ENCODE measurements around the gene CFAP46.

CFAP46 gene

DNA sequence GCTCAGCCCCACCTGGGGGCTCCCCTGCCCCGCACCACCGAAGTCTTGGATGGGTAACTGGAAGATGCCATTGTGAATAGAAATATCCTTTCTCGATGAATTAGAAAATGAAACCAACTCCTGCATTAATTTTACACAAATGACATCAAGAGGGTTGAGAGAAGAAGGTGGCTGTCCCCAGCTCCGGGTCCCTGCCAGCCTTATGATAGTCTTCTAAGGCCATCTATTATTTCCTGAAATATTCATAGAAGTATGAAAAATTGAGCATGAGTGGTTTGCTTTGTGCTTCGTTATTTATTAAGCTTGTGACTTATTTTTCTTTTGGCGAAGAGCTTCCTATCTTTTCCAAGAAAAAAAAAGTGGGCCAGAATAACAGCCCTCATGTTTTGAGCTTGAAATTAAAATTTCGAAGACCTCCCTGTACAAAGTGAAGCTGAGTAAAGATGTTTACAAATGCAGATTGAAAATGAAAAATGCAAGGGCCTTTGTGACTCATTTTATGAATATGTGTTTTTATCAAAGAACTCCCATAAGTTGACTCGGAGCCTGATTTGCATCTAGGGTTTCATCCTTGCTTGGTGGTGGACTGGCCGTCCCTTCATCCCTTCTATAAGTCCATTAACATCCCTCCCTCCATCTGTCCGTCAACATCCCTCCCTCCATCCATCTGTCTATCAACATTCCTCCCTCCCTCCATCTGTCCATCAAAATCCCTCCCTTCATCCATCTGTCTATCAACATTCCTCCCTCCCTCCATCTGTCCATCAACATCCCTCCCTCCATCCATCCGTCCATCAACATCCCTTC is 20.5 kb upstream of the CFAP46 start:
- TF ChIP-seq, protein P1, sequence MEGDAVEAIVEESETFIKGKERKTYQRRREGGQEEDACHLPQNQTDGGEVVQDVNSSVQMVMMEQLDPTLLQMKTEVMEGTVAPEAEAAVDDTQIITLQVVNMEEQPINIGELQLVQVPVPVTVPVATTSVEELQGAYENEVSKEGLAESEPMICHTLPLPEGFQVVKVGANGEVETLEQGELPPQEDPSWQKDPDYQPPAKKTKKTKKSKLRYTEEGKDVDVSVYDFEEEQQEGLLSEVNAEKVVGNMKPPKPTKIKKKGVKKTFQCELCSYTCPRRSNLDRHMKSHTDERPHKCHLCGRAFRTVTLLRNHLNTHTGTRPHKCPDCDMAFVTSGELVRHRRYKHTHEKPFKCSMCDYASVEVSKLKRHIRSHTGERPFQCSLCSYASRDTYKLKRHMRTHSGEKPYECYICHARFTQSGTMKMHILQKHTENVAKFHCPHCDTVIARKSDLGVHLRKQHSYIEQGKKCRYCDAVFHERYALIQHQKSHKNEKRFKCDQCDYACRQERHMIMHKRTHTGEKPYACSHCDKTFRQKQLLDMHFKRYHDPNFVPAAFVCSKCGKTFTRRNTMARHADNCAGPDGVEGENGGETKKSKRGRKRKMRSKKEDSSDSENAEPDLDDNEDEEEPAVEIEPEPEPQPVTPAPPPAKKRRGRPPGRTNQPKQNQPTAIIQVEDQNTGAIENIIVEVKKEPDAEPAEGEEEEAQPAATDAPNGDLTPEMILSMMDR (IDR thresholded peaks at IDR 0.05; ENCODE audit: control insufficient read depth, insufficient read depth, low read depth, low read length, missing control alignments), result no peak
- peak overlapping the region; percentile 56 for H3K4me3 ChIP-seq (ENCODE audit: control insufficient read depth, low read depth, low read length)

DNA sequence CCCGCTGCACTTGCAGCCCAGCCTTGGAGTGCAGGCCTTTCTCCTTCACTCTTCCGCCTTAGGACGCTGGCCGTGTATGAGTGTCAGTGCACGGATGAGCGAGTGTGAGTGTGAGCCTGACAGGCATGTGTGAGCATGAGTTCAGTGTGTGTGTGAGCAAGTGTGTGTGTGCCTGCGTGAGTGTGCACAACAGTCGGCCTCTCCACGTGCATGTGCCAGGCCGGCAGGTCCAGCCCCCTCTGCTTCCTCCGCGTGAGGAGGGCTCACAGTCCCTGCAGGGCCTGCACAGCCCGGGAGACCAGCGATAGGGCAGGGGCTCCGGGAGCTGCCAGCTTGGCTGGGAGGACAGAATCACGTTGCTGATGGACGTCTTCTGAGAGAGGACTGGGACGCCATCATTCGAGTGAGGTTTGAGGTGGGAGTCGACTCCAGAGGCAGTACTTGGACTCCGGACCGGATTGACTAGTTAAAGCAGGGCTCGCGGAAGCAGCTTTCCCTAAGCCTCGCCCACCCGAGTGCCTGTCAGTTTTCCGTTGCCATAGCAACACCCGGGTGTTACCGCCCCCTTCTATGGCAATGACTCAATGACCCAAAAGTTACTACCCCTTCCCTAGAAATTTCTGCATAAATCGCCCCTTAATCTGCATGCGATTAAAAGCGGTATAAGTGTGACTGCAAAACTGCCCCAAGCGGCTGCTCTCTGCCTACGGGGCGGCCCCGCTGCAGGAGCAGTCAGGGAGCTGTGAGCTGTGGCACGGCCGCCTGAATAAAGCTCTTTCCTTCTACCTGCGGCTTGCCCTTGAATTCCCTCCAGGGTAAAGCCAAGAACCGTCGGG is 19.6 kb upstream of the CFAP46 start:
- TF ChIP-seq, protein P1 (IDR thresholded peaks at IDR 0.05; ENCODE audit: control insufficient read depth, insufficient read depth, low read depth, low read length, missing control alignments), result no peak
- peak overlapping the region; percentile 56 for H3K4me3 ChIP-seq (ENCODE audit: control insufficient read depth, low read depth, low read length)
- DNase-seq (ENCODE audit: low read depth), result peak; percentile 13

More for the DNA sequence above, 20.5 kb upstream of the CFAP46 start:
- no peak for DNase-seq (ENCODE audit: low read depth)

DNA sequence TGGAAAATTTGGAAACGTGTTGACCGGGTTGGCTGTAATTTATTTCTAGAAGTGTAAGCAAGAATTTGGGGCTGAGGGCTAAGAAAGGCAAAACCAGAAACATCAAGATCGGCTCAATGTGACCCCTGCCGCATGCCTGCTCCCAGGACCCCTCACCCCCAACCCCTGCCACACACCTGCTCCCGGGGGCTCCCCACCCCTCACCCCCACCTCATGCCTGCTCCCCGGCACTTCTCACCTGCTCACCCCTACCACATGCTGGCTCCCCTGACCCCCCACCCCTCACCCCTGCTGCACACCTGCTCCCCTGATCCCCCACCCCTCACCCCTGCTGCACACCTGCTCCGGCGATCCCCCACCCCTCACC is 19.0 kb upstream of the CFAP46 start:
- TF ChIP-seq, protein P1 (IDR thresholded peaks at IDR 0.05; ENCODE audit: control insufficient read depth, insufficient read depth, low read depth, low read length, missing control alignments), result no peak
- no peak overlapping the region for H3K4me3 ChIP-seq (ENCODE audit: control insufficient read depth, low read depth, low read length)
- no peak for DNase-seq (ENCODE audit: low read depth)

DNA sequence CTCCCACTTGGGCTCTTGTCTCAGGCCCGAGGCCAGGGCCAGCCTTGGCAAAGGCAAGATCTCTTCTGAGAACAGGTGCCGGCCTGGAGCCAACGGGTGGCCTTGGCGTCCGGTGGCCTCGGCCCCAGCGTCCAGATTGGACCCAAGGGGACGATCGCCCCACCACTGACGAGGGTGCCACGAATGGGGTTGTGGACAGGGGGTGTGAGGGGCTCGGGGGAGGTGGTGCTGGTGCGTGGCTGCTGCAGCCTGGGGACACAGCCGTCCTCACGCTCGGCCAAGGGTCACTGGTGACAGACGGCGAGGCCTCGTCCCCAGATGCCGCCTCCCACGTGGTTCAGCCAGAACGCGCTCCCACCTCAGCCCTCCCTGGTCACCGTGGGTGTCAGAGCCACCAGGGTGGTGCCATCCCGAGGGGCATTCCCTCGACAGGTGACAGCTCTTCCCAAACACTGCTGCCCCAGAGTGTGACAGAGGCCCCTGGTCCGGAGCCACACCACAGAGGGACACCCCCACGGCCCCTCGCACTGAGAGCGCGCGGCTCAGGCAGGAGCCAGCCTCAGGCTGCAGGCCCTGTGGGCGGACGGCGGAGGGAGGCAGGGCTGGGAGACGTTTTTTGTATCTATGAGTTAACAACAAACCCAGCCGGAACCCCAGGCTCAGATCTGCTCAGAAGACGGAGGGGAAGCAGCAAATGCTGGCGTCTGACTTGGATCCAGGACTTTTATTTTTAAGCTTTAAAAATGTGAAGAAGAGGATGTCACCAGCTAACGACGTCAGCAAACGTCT is 18.5 kb upstream of the CFAP46 start:
- DNase-seq (ENCODE audit: low read depth), result no peak
- H3K4me3 ChIP-seq (ENCODE audit: control insufficient read depth, low read depth, low read length), result no peak overlapping the region
- TF ChIP-seq, protein P1 (IDR thresholded peaks at IDR 0.05; ENCODE audit: control insufficient read depth, insufficient read depth, low read depth, low read length, missing control alignments), result no peak

DNA sequence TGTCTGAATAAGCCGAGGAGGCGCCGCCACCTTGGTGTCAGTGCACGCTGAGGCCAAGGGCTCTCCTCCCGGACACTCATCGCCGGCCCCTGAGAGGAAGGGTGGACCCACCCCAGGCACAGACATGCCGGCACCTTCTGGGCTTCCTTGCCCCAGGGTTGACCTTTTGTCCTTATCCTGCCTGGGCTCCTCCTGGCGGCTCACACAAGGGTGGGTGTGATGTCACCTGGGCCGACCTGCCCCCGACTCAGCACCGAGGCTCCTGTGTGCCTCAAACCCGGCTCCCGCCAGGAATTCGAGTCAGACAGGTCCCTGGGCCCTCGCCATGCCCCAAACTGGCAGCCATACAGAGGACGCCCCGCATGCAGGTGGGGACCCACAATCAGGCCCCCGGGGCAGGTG is 17.7 kb upstream of the CFAP46 start:
- TF ChIP-seq, protein P1 (IDR thresholded peaks at IDR 0.05; ENCODE audit: control insufficient read depth, insufficient read depth, low read depth, low read length, missing control alignments), result no peak
- no peak overlapping the region for H3K4me3 ChIP-seq (ENCODE audit: control insufficient read depth, low read depth, low read length)
- DNase-seq (ENCODE audit: low read depth), result no peak

DNA sequence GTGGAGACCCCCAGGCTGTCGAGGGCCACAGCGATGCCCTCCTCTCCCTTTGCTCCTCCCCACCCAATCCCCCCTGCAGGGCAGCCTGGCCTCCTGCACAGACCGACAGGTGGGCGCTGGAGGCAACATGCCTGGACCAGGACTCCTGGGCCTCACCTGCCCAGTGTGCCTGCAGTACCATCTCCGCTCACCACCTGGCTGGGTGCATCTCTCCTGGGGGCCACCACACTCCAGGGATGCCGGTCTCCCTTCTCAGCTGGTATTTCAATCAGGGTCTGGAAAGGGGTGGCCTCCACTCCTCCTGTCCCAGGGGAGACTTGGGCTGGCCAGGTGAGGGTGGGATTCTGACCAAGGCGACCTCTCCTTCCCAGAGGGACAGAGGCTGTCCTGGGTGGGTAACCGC is 17.2 kb upstream of the CFAP46 start:
- DNase-seq (ENCODE audit: low read depth), result no peak
- TF ChIP-seq, protein P1 (IDR thresholded peaks at IDR 0.05; ENCODE audit: control insufficient read depth, insufficient read depth, low read depth, low read length, missing control alignments), result no peak
- no peak overlapping the region for H3K4me3 ChIP-seq (ENCODE audit: control insufficient read depth, low read depth, low read length)
